GM21423 (cell line): Measurements from ENCODE around the gene IFNL2.
A peak's percentile ranks its signal among the peaks of the same experiment; 100 is the strongest.
"Not testable (repeated sequence)": the region's sequence is repeated elsewhere in the genome, so short reads cannot be mapped to it uniquely, and the experiment has no call there.

Source experiments
- ATAC-seq: cut with Tn5 transposase; IDR thresholded peaks from one replicate; pipeline ENCODE4 v1.9.1; 2021; ENCODE audit warnings: mild to moderate bottlenecking, moderate library complexity; ENCODE audit not compliant: unreplicated experiment

The IFNL2 gene

GRCh38 chr19:39268085-39268484 is at the start of gene IFNL2:
IFNL2 (plus strand) TSS chr19:39268396; CDS start chr19:39268569, 173 bp downstream.
- not testable (repeated sequence) for ATAC-seq

- not testable (repeated sequence) for ATAC-seq
Observed at GRCh38 chr19:39219108-39219507, 49.1 kb upstream of the IFNL2 start.

- ATAC-seq = no peak
Observed at GRCh38 chr19:39223703-39224279, 44.4 kb upstream of the IFNL2 start.

- no peak for ATAC-seq
Observed at GRCh38 chr19:39224910-39225309, 43.3 kb upstream of the IFNL2 start.

GRCh38 chr19:39230096-39230764 is 38.0 kb upstream of the IFNL2 start:
- no peak for ATAC-seq

- no peak for ATAC-seq
Observed at GRCh38 chr19:39232708-39233107, 35.5 kb upstream of the IFNL2 start.

GRCh38 chr19:39236527-39236926 is 31.7 kb upstream of the IFNL2 start:
- ATAC-seq = no peak

- peak; percentile 73 for ATAC-seq
Observed at GRCh38 chr19:39237200-39238184, 30.7 kb upstream of the IFNL2 start.

- no peak for ATAC-seq
Observed at GRCh38 chr19:39238209-39238608, 30.0 kb upstream of the IFNL2 start.

GRCh38 chr19:39238944-39239343 is 29.3 kb upstream of the IFNL2 start:
- ATAC-seq = no peak

- ATAC-seq = no peak
Observed at GRCh38 chr19:39240421-39240820, 27.8 kb upstream of the IFNL2 start.

- not testable (repeated sequence) for ATAC-seq
Observed at GRCh38 chr19:39243741-39244140, 24.5 kb upstream of the IFNL2 start.

GRCh38 chr19:39244410-39245100 is 23.6 kb upstream of the IFNL2 start, which contains the start of gene IFNL3:
IFNL3 (minus strand) TSS chr19:39245006; CDS start chr19:39244967, 39 bp downstream.
- not testable (repeated sequence) for ATAC-seq

GRCh38 chr19:39245166-39245565 is 23.0 kb upstream of the IFNL2 start:
- ATAC-seq = not testable (repeated sequence)

GRCh38 chr19:39246951-39247669 is 21.1 kb upstream of the IFNL2 start:
- no peak for ATAC-seq

GRCh38 chr19:39247701-39248664 is 20.2 kb upstream of the IFNL2 start:
- no peak for ATAC-seq

- ATAC-seq = no peak
Observed at GRCh38 chr19:39248806-39249205, 19.4 kb upstream of the IFNL2 start, which contains the start of gene IFNL4. IFNL4 (minus strand) TSS chr19:39248856.

GRCh38 chr19:39251081-39251480 is 17.1 kb upstream of the IFNL2 start:
- ATAC-seq = no peak

GRCh38 chr19:39251846-39252245 is 16.4 kb upstream of the IFNL2 start:
- no peak for ATAC-seq
